BLaER1 treated with 17β-estradiol and CSF1 and Interleukin-3, amounts not matched to agents 10 nM and 100 nM (cell line): ENCODE measurements around the gene SLC24A3.

Experiments
- H3K27ac ChIP-seq, 11 experiments: shearing (Covaris generic); formaldehyde crosslinking; 2 replicates each; pipeline ENCODE4 v1.8.1; 2022
- H3K27me3 ChIP-seq, 11 experiments: shearing (Covaris generic); formaldehyde crosslinking; 2 replicates each; pipeline ENCODE4 v1.8.1; 2022
- H3K36me3 ChIP-seq, 11 experiments: shearing (Covaris generic); formaldehyde crosslinking; 2 replicates each; pipeline ENCODE4 v1.8.1; 2022
- H3K4me1 ChIP-seq, 10 experiments: shearing (Covaris generic); formaldehyde crosslinking; 2 replicates each; pipeline ENCODE4 v1.8.1; 2022
- H3K4me2 ChIP-seq, 11 experiments: shearing (Covaris generic); formaldehyde crosslinking; 2 replicates each; pipeline ENCODE4 v1.8.1; 2022
- H3K4me3 ChIP-seq, 10 experiments: shearing (Covaris generic); formaldehyde crosslinking; 2 replicates each; pipeline ENCODE4 v1.8.1; 2022
- H3K9ac ChIP-seq, 11 experiments: shearing (Covaris generic); formaldehyde crosslinking; 2 replicates each; pipeline ENCODE4 v1.8.1; 2022
- H3K9me3 ChIP-seq, 11 experiments: shearing (Covaris generic); formaldehyde crosslinking; replicated peaks in 1 of 11; 2 replicates each; pipeline ENCODE4 v1.8.1; 2022
- H4K20me1 ChIP-seq, 11 experiments: shearing (Covaris generic); formaldehyde crosslinking; 2 replicates each; pipeline ENCODE4 v1.8.1; 2022
- Cebpa-rat ChIP-seq, 11 experiments: shearing (Covaris generic); IDR thresholded peaks; 2 replicates each; pipeline ENCODE4 v1.8.1; 2022

The SLC24A3 gene

DNA sequence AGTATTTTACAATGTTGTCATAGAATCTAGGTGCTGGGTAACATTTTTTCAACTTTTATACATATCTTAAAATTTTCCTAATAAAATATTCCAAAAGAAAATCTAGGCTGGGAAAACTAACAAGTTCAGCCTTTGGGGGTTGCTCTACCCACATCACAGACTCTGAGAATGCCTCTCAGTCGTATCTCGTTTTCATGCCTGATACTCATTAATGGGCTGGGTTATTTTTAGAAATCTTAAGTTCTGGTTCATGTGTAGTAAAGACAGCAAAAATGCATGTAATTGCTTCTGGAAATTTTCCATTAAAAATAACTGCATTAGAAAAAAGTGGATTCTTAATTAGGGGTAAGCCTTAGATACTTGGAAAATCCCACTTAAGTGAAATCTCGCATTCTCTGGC is 149.3 kb downstream of the SLC24A3 start:
- Histone ChIP-seq H4K20me1 (no peaks in the 10 kb centered on the region), H3K9ac (no peak overlapping the region), H3K36me3 (no peaks in the 10 kb centered on the region), H3K9me3 (no peaks in the 10 kb centered on the region), H3K27ac (no peak overlapping the region), H3K27me3 (no peaks in the 10 kb centered on the region), H3K4me1 (no peaks in the 10 kb centered on the region), H3K4me3 (no peak overlapping the region), H3K4me2 (no peak overlapping the region)
- no peak for TF ChIP-seq Cebpa-rat (IDR thresholded peaks at IDR 0.05)

DNA sequence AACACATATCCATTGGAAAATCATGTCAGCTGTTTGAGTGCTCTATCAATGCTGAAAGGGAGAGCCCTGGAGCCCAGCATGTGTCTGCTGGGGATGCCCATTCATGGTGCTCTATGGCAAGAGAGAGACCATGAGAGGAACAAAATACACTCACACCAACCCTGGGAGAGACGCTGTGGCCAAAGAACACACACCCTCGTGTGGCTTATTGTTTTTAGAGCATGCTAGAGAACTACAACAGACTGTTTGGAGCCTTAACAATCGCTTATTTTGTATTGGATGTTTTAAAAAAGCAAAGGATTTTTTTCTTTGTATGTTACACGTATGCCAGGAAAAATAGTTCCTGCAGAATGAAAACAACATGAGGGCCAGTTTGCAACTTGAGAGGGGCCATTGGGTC is 151.0 kb downstream of the SLC24A3 start:
- no peak overlapping the region for H3K9ac ChIP-seq
- no peaks in the 10 kb centered on the region for H3K36me3 ChIP-seq
- H3K27me3 ChIP-seq: no peaks in the 10 kb centered on the region
- no peak overlapping the region for H3K27ac ChIP-seq
- H3K9me3 ChIP-seq: no peaks in the 10 kb centered on the region
- H3K4me1 ChIP-seq: no peaks in the 10 kb centered on the region
- no peak for TF ChIP-seq Cebpa-rat (IDR thresholded peaks at IDR 0.05)
- H4K20me1 ChIP-seq: no peaks in the 10 kb centered on the region
- H3K4me3 ChIP-seq: no peak overlapping the region
- no peak overlapping the region for H3K4me2 ChIP-seq

GRCh38 chr20:19367591-19367990 is 155.1 kb downstream of the SLC24A3 start:
- no peaks in the 10 kb centered on the region for H3K36me3 ChIP-seq
- no peak for TF ChIP-seq Cebpa-rat (IDR thresholded peaks at IDR 0.05)
- H4K20me1 ChIP-seq: no peaks in the 10 kb centered on the region
- H3K9ac ChIP-seq: no peak overlapping the region
- no peaks in the 10 kb centered on the region for H3K9me3 ChIP-seq
- H3K4me1 ChIP-seq: no peaks in the 10 kb centered on the region
- no peaks in the 10 kb centered on the region for H3K27me3 ChIP-seq
- no peak overlapping the region for H3K4me3 ChIP-seq
- no peak overlapping the region for H3K4me2 ChIP-seq
- no peak overlapping the region for H3K27ac ChIP-seq

DNA sequence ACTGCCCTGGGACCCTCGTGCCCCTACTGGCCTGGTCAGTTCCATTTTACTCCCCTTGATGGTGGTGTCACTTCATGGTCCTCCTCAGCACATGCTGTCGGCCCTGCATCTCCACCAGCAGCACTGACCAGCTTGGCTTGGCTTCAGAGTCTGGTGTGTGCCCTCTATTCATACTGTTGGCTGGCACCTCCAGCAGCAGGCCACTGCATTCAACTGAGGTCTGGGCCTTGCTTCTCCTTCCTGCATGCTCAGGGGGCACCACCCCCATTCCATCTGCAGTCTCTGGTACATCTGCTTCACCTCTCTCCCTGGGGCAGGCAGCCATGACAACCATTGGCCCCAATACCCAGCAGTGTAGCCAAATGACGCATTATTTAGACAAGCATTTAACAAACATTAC is 155.9 kb downstream of the SLC24A3 start:
- Histone ChIP-seq H3K27ac (no peak overlapping the region), H3K9ac (no peak overlapping the region), H3K36me3 (no peaks in the 10 kb centered on the region), H3K4me2 (no peak overlapping the region), H3K9me3 (no peaks in the 10 kb centered on the region), H3K4me1 (no peaks in the 10 kb centered on the region), H3K4me3 (no peak overlapping the region), H4K20me1 (no peaks in the 10 kb centered on the region), H3K27me3 (no peaks in the 10 kb centered on the region)
- TF ChIP-seq Cebpa-rat (IDR thresholded peaks at IDR 0.05): no peak

DNA sequence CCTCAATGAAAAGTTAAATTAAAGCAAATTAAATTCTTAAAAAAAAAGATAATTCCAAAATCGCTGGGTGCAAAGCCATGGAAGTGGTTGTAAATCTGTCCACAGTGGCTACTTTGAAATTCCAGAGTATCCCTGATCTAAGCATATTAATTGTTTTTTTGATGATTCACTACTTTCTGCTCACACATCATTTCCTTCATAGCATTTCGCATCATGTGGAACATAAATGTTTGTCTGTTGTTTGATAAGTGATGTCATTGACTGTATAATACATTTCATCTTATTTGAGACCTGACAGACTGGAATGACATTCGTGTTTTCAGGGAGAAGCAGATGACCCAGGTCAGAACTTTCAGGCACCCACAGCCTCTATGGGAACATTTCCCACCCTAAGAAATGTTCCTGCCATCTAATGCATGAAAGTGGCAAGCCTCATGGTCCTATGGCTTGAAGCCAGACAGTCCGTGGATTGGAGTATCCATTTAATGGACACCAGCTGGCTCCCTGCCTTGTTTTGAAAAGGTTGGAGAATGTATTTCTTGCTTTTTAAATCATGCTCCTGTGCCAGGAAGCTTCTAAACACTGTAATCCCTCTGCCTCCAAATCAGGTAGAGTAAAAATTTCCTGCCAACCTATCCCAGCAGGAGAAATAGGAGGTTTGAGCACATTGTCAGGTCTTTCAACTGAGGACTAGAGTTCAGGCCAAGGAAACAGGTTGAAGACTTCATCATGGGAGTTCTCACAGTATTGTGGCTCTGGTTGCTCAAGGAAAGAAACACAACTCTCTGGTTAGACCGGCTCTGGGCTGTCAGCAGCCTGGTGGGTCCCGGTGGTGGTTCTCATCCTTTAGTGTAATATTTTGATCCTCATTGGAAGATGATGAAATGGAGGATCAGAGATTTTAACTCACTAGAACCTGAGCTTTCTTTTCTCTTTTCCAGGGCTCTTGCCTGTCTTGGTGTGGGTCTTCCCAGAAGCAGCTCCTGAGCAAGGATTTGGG is 157.9 kb downstream of the SLC24A3 start:
- H3K27me3 ChIP-seq: no peaks in the 10 kb centered on the region
- no peaks in the 10 kb centered on the region for H4K20me1 ChIP-seq
- no peak overlapping the region for H3K4me3 ChIP-seq
- H3K9me3 ChIP-seq: peaks cover 0 to 4% (median 0%) of the 10 kb centered on the region in 11 experiments; a peak in 2 of 22 replicates
- H3K27ac ChIP-seq: no peak overlapping the region
- H3K9ac ChIP-seq: no peak overlapping the region
- H3K4me2 ChIP-seq: no peak overlapping the region
- TF ChIP-seq Cebpa-rat (IDR thresholded peaks at IDR 0.05): no peak
- no peaks in the 10 kb centered on the region for H3K4me1 ChIP-seq
- H3K36me3 ChIP-seq: no peaks in the 10 kb centered on the region

GRCh38 chr20:19371112-19371511 is 158.7 kb downstream of the SLC24A3 start:
- Histone ChIP-seq H3K27ac (no peak overlapping the region), H3K4me2 (no peak overlapping the region)
- no peak for TF ChIP-seq Cebpa-rat (IDR thresholded peaks at IDR 0.05)

GRCh38 chr20:19374216-19374615 is 161.8 kb downstream of the SLC24A3 start:
- no peaks in the 10 kb centered on the region for H3K36me3 ChIP-seq
- no peak overlapping the region for H3K4me2 ChIP-seq
- TF ChIP-seq Cebpa-rat (IDR thresholded peaks at IDR 0.05): no peak
- H3K27me3 ChIP-seq: no peaks in the 10 kb centered on the region
- no peak overlapping the region for H3K27ac ChIP-seq
- no peaks in the 10 kb centered on the region for H3K4me1 ChIP-seq
- peaks cover 0 to 4% (median 0%) of the 10 kb centered on the region in 11 experiments; a peak in 2 of 22 replicates for H3K9me3 ChIP-seq
- no peak overlapping the region for H3K4me3 ChIP-seq
- H4K20me1 ChIP-seq: no peaks in the 10 kb centered on the region
- H3K9ac ChIP-seq: no peak overlapping the region

More at GRCh38 chr20:19371112-19371511, 158.7 kb downstream of the SLC24A3 start:
- peaks cover 0 to 4% (median 0%) of the 10 kb centered on the region in 11 experiments; a peak in 2 of 22 replicates for H3K9me3 ChIP-seq
- no peak overlapping the region for H3K4me3 ChIP-seq
- no peaks in the 10 kb centered on the region for H3K4me1 ChIP-seq
- H3K27me3 ChIP-seq: no peaks in the 10 kb centered on the region
- H3K36me3 ChIP-seq: no peaks in the 10 kb centered on the region
- no peaks in the 10 kb centered on the region for H4K20me1 ChIP-seq
- no peak overlapping the region for H3K9ac ChIP-seq

DNA sequence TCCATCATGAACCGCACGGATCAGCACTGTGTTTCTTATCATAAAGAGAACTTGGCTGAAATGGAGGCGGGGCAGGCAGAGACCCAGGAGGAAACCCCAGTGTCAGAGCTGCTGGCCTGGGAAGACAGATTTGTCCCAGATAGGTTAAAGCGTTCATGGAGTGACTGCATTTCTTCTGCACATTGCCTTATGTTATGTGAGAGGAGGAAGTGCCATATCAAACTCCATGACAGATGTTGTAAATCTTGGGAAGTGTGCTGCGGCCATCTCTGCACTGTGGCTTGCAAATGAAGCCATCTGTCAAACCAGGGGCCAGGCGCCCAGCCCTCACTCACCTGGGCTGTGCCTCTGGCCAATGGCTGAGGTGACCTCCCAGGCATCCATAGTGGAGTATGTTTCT is 163.0 kb downstream of the SLC24A3 start:
- Histone ChIP-seq H3K4me2 (no peak overlapping the region), H4K20me1 (no peaks in the 10 kb centered on the region), H3K9ac (no peak overlapping the region), H3K27me3 (no peaks in the 10 kb centered on the region), H3K9me3 (peaks cover 0 to 4% (median 0%) of the 10 kb centered on the region in 11 experiments; a peak in 2 of 22 replicates), H3K36me3 (no peaks in the 10 kb centered on the region), H3K4me1 (no peaks in the 10 kb centered on the region), H3K27ac (no peak overlapping the region), H3K4me3 (no peak overlapping the region)
- no peak for TF ChIP-seq Cebpa-rat (IDR thresholded peaks at IDR 0.05)

DNA sequence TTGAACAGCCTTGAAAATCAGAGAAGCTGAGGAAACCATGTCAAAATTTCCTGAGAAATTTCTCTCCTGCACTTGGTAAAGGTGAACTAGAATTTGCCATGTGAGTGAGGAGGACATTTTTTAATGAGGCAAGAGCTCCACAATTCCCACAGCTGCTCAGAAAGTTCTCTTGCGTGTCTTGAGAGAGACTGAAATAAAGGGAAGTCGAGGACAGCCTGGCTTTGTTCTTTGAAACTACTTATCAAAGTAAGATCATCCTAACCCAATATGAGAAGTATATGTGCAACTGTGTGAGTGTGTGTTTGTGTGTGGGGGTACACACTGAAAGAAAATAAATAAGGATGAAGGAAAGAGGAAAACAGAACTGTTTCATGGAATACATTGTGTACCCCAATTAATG is 163.4 kb downstream of the SLC24A3 start:
- Histone ChIP-seq H3K4me3 (no peak overlapping the region), H3K36me3 (no peaks in the 10 kb centered on the region), H3K27ac (no peak overlapping the region), H3K4me1 (no peaks in the 10 kb centered on the region), H3K9ac (no peak overlapping the region), H3K4me2 (no peak overlapping the region), H3K27me3 (no peaks in the 10 kb centered on the region), H3K9me3 (peaks cover 0 to 4% (median 0%) of the 10 kb centered on the region in 11 experiments; a peak in 2 of 22 replicates), H4K20me1 (no peaks in the 10 kb centered on the region)
- no peak for TF ChIP-seq Cebpa-rat (IDR thresholded peaks at IDR 0.05)
